A549 (cell line): ENCODE results near the gene TCF7L1. TPM values are rescaled to one million over a fixed set of nuclear protein-coding genes. Genes with fewer than 3 reads are reported as not detected.

Experiments
- ATAC-seq, 2 experiments: fragments of 200-7000 bp in 1 of 2; fragments of >200 bp in 1 of 2; cut with Nextera tagmentation in 1 of 2; cut with Tn5 transposase in 1 of 2; 3 replicates each; pipeline versions ENCODE4 v1.8.0 to v1.9.1; 2018 to 2020; ENCODE audit warnings: mild to moderate bottlenecking in 1 of 2, moderate library complexity in 1 of 2
- CTCF ChIA-PET: fragments of 300-600 bp; sonication (Branson Sonifier 250); formaldehyde crosslinking; extraction: SDS; loops from one replicate; lab custom pipeline; 2021; ENCODE audit warnings: antibody characterized with exemption, inconsistent platforms; lab: Yijun Ruan, JAX
- POLR2A ChIA-PET: fragments of 350-600 bp; formaldehyde crosslinking; extraction: SDS; loops from one replicate; lab custom pipeline; 2021; ENCODE audit warnings: antibody characterized with exemption, inconsistent platforms; lab: Yijun Ruan, JAX
- DNase-seq, 2 experiments: peaks; one replicate each; pipeline versions ENCODE4 v3.0.0 to v3.0.0-alpha.2; 2011 to 2016; ENCODE audit warnings: low read depth in 1 of 2, low spot score in 1 of 2
- FAIRE-seq: peaks from 2 replicates; lab custom pipeline; 2011; peaks lifted over from hg19 to GRCh38; lab: Jason Lieb, UNC
- H3K27ac ChIP-seq, 2 experiments: fragments of >200 bp; sonication (Bioruptor Twin); formaldehyde crosslinking; 3 replicates each; pipeline ENCODE4 v1.5.1; 2016 to 2017
- H3K4me1 ChIP-seq: fragments of >200 bp; sonication (Bioruptor Twin); formaldehyde crosslinking; 3 replicates; pipeline ENCODE4 v1.6.1; 2016
- H3K4me2 ChIP-seq: fragments of >200 bp; sonication (Bioruptor Twin); formaldehyde crosslinking; 3 replicates; pipeline ENCODE4 v1.6.1; 2016
- H3K4me3 ChIP-seq: fragments of >200 bp; sonication (Bioruptor Twin); formaldehyde crosslinking; 3 replicates; pipeline ENCODE4 v1.5.1; 2016
- H3K9me3 ChIP-seq: fragments of >200 bp; sonication (Bioruptor Twin); formaldehyde crosslinking; 3 replicates; pipeline ENCODE4 v1.6.1; 2016
- CBX2 ChIP-seq: fragments of 200-600 bp; sonication (generic); IDR thresholded peaks from 2 replicates; pipeline ENCODE4 v1.6.1; 2016; ENCODE audit warnings: low read depth, mild to moderate bottlenecking, borderline replicate concordance
- CBX8 ChIP-seq: fragments of 200-600 bp; sonication (generic); IDR thresholded peaks from 2 replicates; pipeline ENCODE4 v1.6.1; 2016
- CEBPB ChIP-seq, 2 experiments: fragments of >200 bp in 1 of 2; sonication (Bioruptor Twin) in 1 of 2; formaldehyde crosslinking in 1 of 2; IDR thresholded peaks; 2 replicates each; pipeline ENCODE4 v1.6.1; 2012 to 2016
- E2F6 ChIP-seq: IDR thresholded peaks from 2 replicates; pipeline ENCODE4 v1.6.1; 2012; ENCODE audit warnings: low read depth, borderline replicate concordance
- FOSL2 ChIP-seq, 2 experiments: fragments of 450-650 bp in 1 of 2; fragments of >200 bp in 1 of 2; sonication (Bioruptor Twin) in 1 of 2; formaldehyde crosslinking; IDR thresholded peaks; 2 replicates each; pipeline versions ENCODE4 v1.5.0 to v1.6.1; 2016 to 2020; ENCODE audit warnings: mild to moderate bottlenecking in 1 of 2, moderate library complexity in 1 of 2
- GATA3 ChIP-seq: IDR thresholded peaks from 2 replicates; pipeline ENCODE4 v1.6.1; 2012; ENCODE audit warnings: borderline replicate concordance
- HES2 ChIP-seq: fragments of >200 bp; sonication (Bioruptor Twin); formaldehyde crosslinking; IDR thresholded peaks from 2 replicates; pipeline ENCODE4 v1.6.1; 2016
- JUNB ChIP-seq: fragments of >200 bp; sonication (Bioruptor Twin); formaldehyde crosslinking; IDR thresholded peaks from 2 replicates; pipeline ENCODE4 v1.6.1; 2016
- KDM1A ChIP-seq: fragments of 200-600 bp; sonication (generic); IDR thresholded peaks from 2 replicates; pipeline ENCODE4 v1.6.1; 2016; ENCODE audit warnings: low read depth, mild to moderate bottlenecking
- MAFK ChIP-seq: fragments of 450-650 bp; IDR thresholded peaks from 2 replicates; pipeline ENCODE4 v1.6.1; 2014; ENCODE audit not compliant: partially characterized antibody
- NFE2L2 ChIP-seq: fragments of 150-350 bp; conservative IDR thresholded peaks from 2 replicates; pipeline ENCODE4 v1.6.1; 2014; ENCODE audit warnings: low read length
- POLR2A ChIP-seq: IDR thresholded peaks from 2 replicates; pipeline ENCODE4 v1.6.1; 2012; ENCODE audit warnings: mild to moderate bottlenecking, low read length
- POLR2AphosphoS2 ChIP-seq: conservative IDR thresholded peaks from 2 replicates; pipeline ENCODE4 v1.6.1; 2012; ENCODE audit warnings: low read length, improper control_type of control experiment, inconsistent platforms
- RAD21 ChIP-seq, 2 experiments: fragments of >200 bp in 1 of 2; sonication (Bioruptor Twin) in 1 of 2; formaldehyde crosslinking in 1 of 2; IDR thresholded peaks in 1 of 2; conservative IDR thresholded peaks in 1 of 2; 2 replicates in 1 of 2; 3 replicates in 1 of 2; pipeline ENCODE4 v1.6.1; 2012 to 2018; ENCODE audit warnings: inconsistent platforms in 1 of 2
- RARB ChIP-seq: fragments of 250-450 bp; sonication (Bioruptor Pico); IDR thresholded peaks from 2 replicates; pipeline ENCODE4 v1.8.0; 2021; ENCODE audit warnings: mild to moderate bottlenecking, moderate library complexity
- RCOR1 ChIP-seq: fragments of 150-350 bp; IDR thresholded peaks from 2 replicates; pipeline ENCODE4 v1.6.1; 2014; ENCODE audit warnings: antibody characterized with exemption, low read length, low read depth
- REST ChIP-seq: fragments of 200-600 bp; sonication (generic); IDR thresholded peaks from 2 replicates; pipeline ENCODE4 v1.6.1; 2016; ENCODE audit warnings: antibody characterized with exemption, mild to moderate bottlenecking, moderate library complexity
- RFX5 ChIP-seq: fragments of 450-650 bp; IDR thresholded peaks from 2 replicates; pipeline ENCODE4 v1.7.1; 2014; ENCODE audit warnings: antibody characterized with exemption, mild to moderate bottlenecking, moderate library complexity
- TFCP2L1 ChIP-seq: fragments of 250-450 bp; sonication (Bioruptor Pico); IDR thresholded peaks from 2 replicates; pipeline ENCODE4 v1.5.0; 2021; ENCODE audit warnings: mild to moderate bottlenecking
- USF2 ChIP-seq: fragments of 450-650 bp; IDR thresholded peaks from 2 replicates; pipeline ENCODE4 v1.6.1; 2014; ENCODE audit warnings: antibody characterized with exemption
- ZC3H11A ChIP-seq: fragments of 450-650 bp; IDR thresholded peaks from 2 replicates; pipeline ENCODE4 v1.6.1; 2014; ENCODE audit warnings: antibody characterized with exemption, mild to moderate bottlenecking
- WGBS: methylation state at CpG from one replicate; pipeline ENCODE4 v1.1.6; 2017; ENCODE audit errors: missing lambda C conversion rate; 5-methylcytosine and 5-hydroxymethylcytosine counted together
- polyA plus RNA-seq, 4 experiments: library from polyadenylated mRNA; depleted of rRNA in 3 of 4; stranded (reverse); fragments of >200 nt; fragmentation: RNase III in 1 of 4; extraction: RNeasy Plus Mini Kit Qiagen cat#74134 plus additional on column Dnase treatment in 1 of 4; gene quantifications; 2 replicates in 3 of 4; 3 replicates in 1 of 4; pipeline ENCODE4 v1.2.3, GENCODE V29; 2011 to 2017

TCF7L1 gene
- polyA plus RNA-seq, 2 of the 4 experiments (the other 2 are of a cell fraction): 0.68 to 4.4 TPM

- POLR2A ChIA-PET: no interaction called here
- no peak for ATAC-seq
Observed at GRCh38 chr2:85221067-85221691, 88.0 kb downstream of the TCF7L1 start.

GRCh38 chr2:85222792-85223191 lies 89.6 kb downstream of the TCF7L1 start:
- FAIRE-seq (no peak), DNase-seq (no peak), ATAC-seq (no peak)
- POLR2A ChIA-PET: no interaction called here
- Histone ChIP-seq H3K4me3 (no peak overlapping the region), H3K9me3 (no peaks in the 10 kb centered on the region), H3K4me1 (no peaks in the 10 kb centered on the region), H3K27ac (no peak overlapping the region), H3K4me2 (no peak overlapping the region)
- 38% methylated on average over 3 of the region's 3 CpGs for WGBS
- CTCF ChIA-PET: interaction anchor here (0.7 to 1.4 kb wide), 2 partner anchors 62 to 168 kb away, joined by 3 read pairs; no protein-coding TSS in a partner anchor
- TF ChIP-seq CBX2: no peak
- no peak for TF ChIP-seq RARB (CRISPR knock-in tag)
- TF ChIP-seq MAFK: no peak
- TF ChIP-seq E2F6: no peak

More at GRCh38 chr2:85221067-85221691, 88.0 kb downstream of the TCF7L1 start:
- no peak overlapping the region for H3K27ac ChIP-seq
- DNase-seq (no peak), FAIRE-seq (peak; percentile 51)
- no peak for TF ChIP-seq HES2
- no peak for TF ChIP-seq RAD21 (conservative IDR thresholded peaks at IDR 0.05 in 1 of 2, IDR thresholded peaks at IDR 0.05 in 1 of 2)
- no peak for TF ChIP-seq CEBPB (IDR thresholded peaks at IDR 0.05)
- no peak for TF ChIP-seq CBX8
- TF ChIP-seq NFE2L2: no peak
- no peak for TF ChIP-seq JUNB
- TF ChIP-seq ZC3H11A: no peak
- no peak for TF ChIP-seq TFCP2L1 (CRISPR knock-in tag)
- no peak for TF ChIP-seq POLR2A
- no peak for TF ChIP-seq FOSL2 (IDR thresholded peaks at IDR 0.05)
- TF ChIP-seq FOSL2 (CRISPR knock-in tag; IDR thresholded peaks at IDR 0.05): no peak
- no peak for TF ChIP-seq POLR2AphosphoS2
- TF ChIP-seq RCOR1: no peak
- H3K4me2 ChIP-seq: no peak overlapping the region
- CTCF ChIA-PET: interaction anchor here (0.9 to 1.6 kb wide), 3 partner anchors 8 to 46 kb away, joined by 3 to 5 read pairs (median 3); no protein-coding TSS in a partner anchor
- WGBS: 73% methylated on average over 8 of the region's 8 CpGs
- no peak overlapping the region for H3K4me3 ChIP-seq
- no peaks in the 10 kb centered on the region for H3K9me3 ChIP-seq
- H3K4me1 ChIP-seq: no peaks in the 10 kb centered on the region

GRCh38 chr2:85226783-85227182 lies 93.6 kb downstream of the TCF7L1 start:
- H3K4me2 ChIP-seq: no peak overlapping the region
- POLR2A ChIA-PET: no interaction called here
- H3K9me3 ChIP-seq: no peaks in the 10 kb centered on the region
- H3K4me1 ChIP-seq: no peaks in the 10 kb centered on the region
- no peak for ATAC-seq
- TF ChIP-seq NFE2L2 (no peak), RFX5 (no peak), POLR2A (no peak), USF2 (no peak), GATA3 (no peak), KDM1A (no peak), REST (no peak), TFCP2L1 (CRISPR knock-in tag) (no peak)
- TF ChIP-seq, all 56 proteins: peak for 0
- no peak for FAIRE-seq
- DNase-seq: no peak
- CTCF ChIA-PET: interaction anchor here (0.6 to 1.5 kb wide), 2 partner anchors 24 to 56 kb away, joined by 3 to 4 read pairs; no protein-coding TSS in a partner anchor
- WGBS: 84% methylated on average over 8 of the region's 8 CpGs
- Histone ChIP-seq H3K4me3 (no peak overlapping the region), H3K27ac (no peak overlapping the region)
